GM19328 (cell line): ENCODE measurements around the gene SRD5A2.

ENCODE experiments used
- ATAC-seq: cut with Tn5 transposase; IDR thresholded peaks from one replicate; pipeline ENCODE4 v1.9.1; 2021; ENCODE audit warnings: mild to moderate bottlenecking, moderate library complexity; ENCODE audit not compliant: unreplicated experiment

SRD5A2 gene

GRCh38 chr2:31580321-31581117, at the start of gene SRD5A2:
TSS of gene SRD5A2 (minus strand) at chr2:31580938. CDS start at chr2:31580900, 38 bp downstream.
- no peak for ATAC-seq

GRCh38 chr2:31606509-31606908, 25.8 kb upstream of the SRD5A2 start:
- ATAC-seq = no peak

- ATAC-seq = no peak
Measured at GRCh38 chr2:31598694-31599093, 18.0 kb upstream of the SRD5A2 start.

GRCh38 chr2:31586230-31586629, 5.5 kb upstream of the SRD5A2 start:
- ATAC-seq = no peak

- ATAC-seq = no peak
Measured at GRCh38 chr2:31581124-31581795, 522 bp upstream of the SRD5A2 start.

- ATAC-seq = no peak
Measured at GRCh38 chr2:31579996-31580320, 780 bp downstream of the SRD5A2 start.

GRCh38 chr2:31578316-31578715, 2.4 kb downstream of the SRD5A2 start:
- no peak for ATAC-seq

GRCh38 chr2:31577143-31577542, 3.6 kb downstream of the SRD5A2 start:
- ATAC-seq = no peak

- ATAC-seq = no peak
Measured at GRCh38 chr2:31568585-31569201, 12.0 kb downstream of the SRD5A2 start.

GRCh38 chr2:31567679-31568078, 13.1 kb downstream of the SRD5A2 start:
- ATAC-seq = no peak

GRCh38 chr2:31563273-31563839, 17.4 kb downstream of the SRD5A2 start:
- ATAC-seq = no peak

GRCh38 chr2:31561823-31562222, 18.9 kb downstream of the SRD5A2 start:
- ATAC-seq = no peak

GRCh38 chr2:31558401-31559295, 22.1 kb downstream of the SRD5A2 start:
- ATAC-seq = no peak

- ATAC-seq = no peak
Measured at GRCh38 chr2:31556940-31557339, 23.8 kb downstream of the SRD5A2 start.

- no peak for ATAC-seq
Measured at GRCh38 chr2:31555967-31556706, 24.6 kb downstream of the SRD5A2 start.

- ATAC-seq = no peak
Measured at GRCh38 chr2:31553362-31553761, 27.4 kb downstream of the SRD5A2 start.

GRCh38 chr2:31547485-31547884, 33.3 kb downstream of the SRD5A2 start:
- ATAC-seq = no peak

GRCh38 chr2:31541853-31542252, 38.9 kb downstream of the SRD5A2 start:
- no peak for ATAC-seq

GRCh38 chr2:31539505-31539904, 41.2 kb downstream of the SRD5A2 start:
- no peak for ATAC-seq

GRCh38 chr2:31535768-31536167, 45.0 kb downstream of the SRD5A2 start:
- no peak for ATAC-seq
